Right ventricle myocardium inferior (tissue), 1 donor: ENCODE measurements around the gene ACSM5. TPM values are rescaled to one million over a fixed set of nuclear protein-coding genes. Genes with fewer than 3 reads are reported as not detected.
A peak's percentile ranks its signal among the peaks of the same experiment; 100 is the strongest.
"Not testable (repeated sequence)": the region's sequence is repeated elsewhere in the genome, so short reads cannot be mapped to it uniquely, and the experiment has no call there.

ENCODE experiments used
- ATAC-seq: fragments of 200-7000 bp; cut with Tn5 transposase; one replicate; pipeline ENCODE4 v1.9.1; 2020; ENCODE audit warnings: mild to moderate bottlenecking, moderate library complexity
- DNase-seq: peaks from one replicate; pipeline ENCODE4 v3.0.0; 2021; ENCODE audit errors: missing footprints
- intact Hi-C: fragments of 100-400 bp; cut with DNase I; formaldehyde crosslinking; loops from one replicate; pipeline ENCODE4 v1.11.0; 2022
- total RNA-seq: library from RNA; stranded (reverse); fragmentation: NEBNext Ultra II Directional; extraction: Animal tissue kit (Norgen Biotek cat#: 25700); gene quantifications from one replicate; pipeline ENCODE4 v1.2.1, GENCODE V29; 2021
- donor health status: DM: no; HTN: yes; CAD: no; lungs with severe emphysema.

Gene ACSM5
- total RNA-seq, 1 donor from 2014 or later, result 1.5 TPM

DNA sequence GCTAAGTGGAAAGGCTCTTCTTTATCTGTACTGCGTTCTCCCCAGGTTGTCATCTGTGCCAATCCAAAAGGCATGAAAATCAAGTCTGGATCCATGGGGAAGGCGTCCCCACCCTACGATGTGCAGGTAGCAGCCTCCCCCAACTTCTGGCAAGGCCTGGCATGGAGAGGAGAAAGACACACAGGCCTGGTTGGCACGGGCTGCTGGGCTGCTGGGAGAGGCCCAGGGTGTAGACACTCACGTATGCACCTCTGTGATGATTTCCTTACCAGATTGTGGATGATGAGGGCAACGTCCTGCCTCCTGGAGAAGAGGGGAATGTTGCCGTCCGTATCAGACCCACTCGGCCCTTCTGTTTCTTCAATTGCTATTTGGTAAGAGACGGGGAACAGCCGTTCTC lies 21.6 kb downstream of the ACSM5 start:
- no peak for ATAC-seq
- intact Hi-C loops, result no loop called here
- no peak for DNase-seq

DNA sequence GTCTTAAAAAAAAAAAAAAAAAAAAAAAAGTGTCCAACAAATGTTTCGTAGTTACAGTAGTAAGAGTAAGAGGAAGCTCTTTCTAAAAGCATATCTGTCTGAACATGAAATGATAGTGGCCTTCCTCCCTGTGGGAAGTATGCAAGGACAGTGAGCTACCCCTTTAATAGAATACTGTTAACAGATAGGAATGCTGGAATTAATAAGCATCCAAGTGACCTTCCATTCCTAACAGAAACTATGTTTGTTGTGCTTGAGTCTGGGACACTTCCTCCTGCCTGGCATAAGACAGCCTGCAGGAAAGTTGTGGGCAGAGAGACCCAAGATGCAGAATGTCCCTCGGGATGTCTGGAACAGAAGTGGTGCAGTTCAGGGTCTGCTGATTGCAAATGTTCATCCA lies 29.6 kb downstream of the ACSM5 start:
- intact Hi-C loops, DNase-seq: not testable (repeated sequence)
- ATAC-seq, result peak; percentile 32

DNA sequence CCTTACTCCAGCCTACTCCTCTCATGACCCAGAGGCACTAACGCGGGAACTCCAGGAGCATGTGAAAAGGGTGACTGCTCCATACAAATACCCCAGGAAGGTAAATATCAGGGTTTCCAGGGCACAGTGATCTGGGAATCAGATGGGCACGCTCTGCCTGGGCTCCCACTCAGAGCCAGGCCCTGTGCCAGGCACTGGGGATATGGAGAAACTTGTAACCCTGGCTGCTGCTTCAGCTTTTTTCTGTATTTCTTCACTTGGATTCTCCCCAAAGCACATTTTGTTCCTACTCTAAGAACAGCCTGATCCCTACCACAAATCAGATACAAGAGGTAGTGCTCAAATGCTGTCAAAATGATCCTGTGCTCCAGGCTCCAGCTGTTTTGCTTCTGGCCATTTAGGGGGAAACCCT lies 30.5 kb downstream of the ACSM5 start:
- intact Hi-C loops, result not testable (repeated sequence)

DNA sequence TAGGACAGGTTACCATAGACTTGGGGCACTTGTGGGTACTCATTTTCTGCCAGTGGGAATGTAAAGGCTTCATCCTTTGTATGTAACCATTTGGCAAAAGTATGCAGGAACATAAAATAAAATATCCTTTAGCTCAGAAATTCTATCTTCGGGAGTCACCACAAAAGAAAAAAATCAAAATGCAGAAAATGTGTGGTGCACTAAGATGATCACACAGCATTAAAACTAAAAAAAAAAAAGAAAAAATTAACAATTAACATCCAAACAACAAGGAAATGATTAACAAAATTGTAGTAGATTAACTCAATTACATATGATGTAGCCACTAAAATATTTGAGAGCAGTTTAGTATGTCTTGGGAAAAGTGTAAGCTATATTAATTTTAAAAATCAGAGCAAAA lies 31.4 kb downstream of the ACSM5 start:
- ATAC-seq, DNase-seq, intact Hi-C loops: not testable (repeated sequence)

More for the DNA sequence above, 30.5 kb downstream of the ACSM5 start:
- DNase-seq, result not testable (repeated sequence)
- peak; percentile 88 for ATAC-seq

DNA sequence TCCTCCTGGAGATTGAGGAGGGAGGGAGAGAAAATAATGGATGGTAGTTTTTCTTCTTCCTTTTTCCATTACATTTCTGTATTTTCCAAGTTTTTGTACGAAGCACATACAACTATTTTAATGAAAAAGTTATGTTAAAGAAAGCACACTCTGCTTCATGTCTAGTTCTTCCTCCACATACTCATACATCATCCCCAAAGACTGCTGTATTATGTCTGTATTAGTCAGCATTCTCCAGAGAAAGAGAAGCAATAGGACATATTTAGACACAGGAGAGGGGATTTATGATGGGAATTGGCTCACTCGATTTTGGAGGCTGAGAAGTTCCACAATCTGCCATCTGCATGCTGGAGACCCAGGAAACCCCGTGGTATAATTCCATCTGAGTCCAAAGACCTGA lies 31.9 kb downstream of the ACSM5 start:
- no peak for ATAC-seq
- DNase-seq, result no peak
- intact Hi-C loops, result no loop called here

DNA sequence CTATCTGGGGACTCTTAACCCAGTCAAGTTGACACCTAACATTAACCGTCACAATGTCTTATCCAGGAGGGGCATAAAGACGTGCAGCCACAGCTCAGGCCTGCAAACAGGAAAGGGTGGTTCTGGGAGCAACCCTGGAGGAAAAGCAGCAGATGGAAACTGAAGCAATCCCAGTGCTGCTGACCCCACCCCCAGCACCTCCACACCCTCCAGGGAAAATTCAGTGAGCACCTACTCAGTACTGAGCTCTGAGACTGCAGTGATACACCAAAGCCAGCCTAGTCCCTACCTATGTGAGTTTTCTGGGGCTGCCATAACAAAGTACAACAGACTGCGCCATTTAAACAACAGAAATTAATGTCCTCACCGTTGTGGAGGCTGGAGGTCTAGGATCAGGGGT lies 32.5 kb downstream of the ACSM5 start:
- DNase-seq, ATAC-seq, intact Hi-C loops: not testable (repeated sequence)

DNA sequence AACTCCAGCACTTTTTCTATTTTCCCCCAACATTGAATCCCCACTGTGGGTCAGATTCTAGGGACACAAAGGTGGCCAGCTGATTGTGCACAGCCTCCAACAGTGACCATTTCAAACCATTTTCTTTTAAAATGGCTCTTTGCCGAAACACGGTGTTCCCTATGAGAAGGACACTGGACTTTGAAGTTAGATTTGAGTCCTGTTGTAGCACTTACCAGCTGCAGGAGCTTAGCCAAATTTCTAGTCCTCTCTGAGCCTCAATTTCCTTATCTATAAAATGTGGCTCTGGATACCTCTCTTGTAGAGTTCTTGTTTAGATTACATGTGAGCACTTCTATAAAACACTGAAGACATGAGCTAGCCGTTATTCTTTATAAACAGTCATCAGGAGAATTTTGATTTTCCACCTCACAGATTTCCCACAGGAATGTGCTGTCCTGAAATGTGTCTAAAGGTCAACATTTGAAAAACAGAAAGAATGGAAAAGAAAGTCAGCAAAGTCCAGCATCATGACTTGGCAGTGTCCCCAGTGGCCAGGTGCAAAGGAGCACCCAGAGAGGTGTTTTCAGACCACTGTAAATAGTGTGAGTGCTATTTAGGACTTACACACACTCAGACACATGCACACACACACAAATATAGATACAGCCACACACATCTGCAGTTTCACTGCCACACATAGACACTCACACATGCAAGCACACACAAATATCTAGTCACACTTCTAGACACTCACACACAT lies 37.5 kb downstream of the ACSM5 start:
- DNase-seq, intact Hi-C loops, ATAC-seq: not testable (repeated sequence)

DNA sequence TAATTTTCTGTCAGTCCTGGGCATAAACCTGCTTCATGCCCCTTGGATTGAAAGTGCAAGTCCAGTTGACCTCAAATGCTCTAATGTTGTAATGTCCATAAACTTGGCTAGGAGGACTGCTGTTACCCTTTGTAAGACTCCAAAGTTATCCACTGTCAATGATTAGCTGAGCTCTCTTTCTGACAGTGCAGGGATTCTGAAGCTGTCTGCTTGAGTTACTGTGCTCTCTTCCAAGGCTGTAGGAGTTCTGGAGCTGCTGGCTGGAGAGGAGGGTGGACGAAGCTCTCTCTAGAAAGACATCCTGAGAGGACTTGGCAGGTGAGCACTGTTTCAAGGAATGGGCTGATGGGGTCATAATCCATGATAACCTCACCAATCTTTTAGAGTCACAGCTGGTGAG lies 42.0 kb downstream of the ACSM5 start, which contains the start of gene ACSM2A:
TSS of gene ACSM2A (plus strand) at position 158 of the 400 bp plus-strand sequence. CDS start 8,594 bp downstream, outside the sequence.
- ATAC-seq, DNase-seq, intact Hi-C loops: not testable (repeated sequence)

DNA sequence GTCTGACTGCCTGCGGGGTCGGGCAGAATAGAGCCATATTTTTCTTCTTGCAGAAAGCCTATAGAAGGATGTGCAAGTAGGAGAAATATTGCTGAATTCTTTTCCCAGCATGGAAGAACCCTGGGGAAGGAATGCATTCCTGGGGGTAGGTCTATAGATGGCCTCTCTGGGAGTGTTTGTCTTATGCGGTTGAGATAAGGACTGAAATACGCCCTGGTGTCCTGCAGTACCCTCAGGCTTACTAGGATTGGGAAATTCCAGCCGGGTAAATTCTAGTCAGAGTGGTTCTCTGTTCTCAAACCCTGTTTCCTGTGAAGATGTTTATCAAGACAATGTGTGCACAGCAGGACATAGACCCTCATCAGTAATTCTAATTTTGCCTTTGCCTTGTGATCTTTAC lies 44.3 kb downstream of the ACSM5 start:
- ATAC-seq, DNase-seq, intact Hi-C loops: not testable (repeated sequence)

DNA sequence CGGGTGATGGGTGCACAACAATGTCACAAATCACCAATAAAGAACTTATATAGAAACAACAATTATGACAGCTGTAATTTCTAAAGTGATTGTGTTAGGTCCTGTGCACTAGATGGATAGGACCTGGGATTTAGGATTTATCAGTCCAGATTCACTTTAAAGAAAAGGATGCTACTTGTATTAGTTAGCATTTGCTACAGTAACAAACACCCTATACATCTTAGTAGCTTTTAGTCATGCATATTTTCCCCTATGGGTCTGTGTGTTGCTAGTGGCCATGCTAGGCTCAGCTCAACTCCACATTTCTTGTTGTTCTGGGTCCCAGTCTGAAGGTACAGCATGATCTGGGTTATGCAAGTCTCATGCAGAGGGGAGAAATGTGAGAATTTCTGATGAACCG lies 49.9 kb downstream of the ACSM5 start:
- intact Hi-C loops, ATAC-seq, DNase-seq: not testable (repeated sequence)

DNA sequence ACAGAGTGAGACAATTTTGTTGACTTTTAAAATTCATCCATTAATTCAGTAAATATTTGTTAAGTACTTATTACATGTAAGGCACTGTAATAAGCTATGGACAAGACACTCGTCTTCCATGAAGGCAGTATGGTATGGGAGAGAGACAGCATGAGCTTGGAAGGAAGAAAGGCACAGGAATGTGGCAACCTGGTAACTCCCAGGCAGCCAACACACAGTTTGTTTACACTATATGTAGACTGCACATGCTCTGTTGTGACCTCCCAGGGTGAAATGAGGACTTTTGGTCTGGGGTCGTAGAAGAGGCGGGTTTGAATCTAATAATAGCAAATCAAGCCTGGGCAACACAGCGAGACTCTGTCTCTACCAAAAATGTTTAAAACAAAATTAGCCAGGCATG lies 51.0 kb downstream of the ACSM5 start:
- DNase-seq, intact Hi-C loops, ATAC-seq: not testable (repeated sequence)

DNA sequence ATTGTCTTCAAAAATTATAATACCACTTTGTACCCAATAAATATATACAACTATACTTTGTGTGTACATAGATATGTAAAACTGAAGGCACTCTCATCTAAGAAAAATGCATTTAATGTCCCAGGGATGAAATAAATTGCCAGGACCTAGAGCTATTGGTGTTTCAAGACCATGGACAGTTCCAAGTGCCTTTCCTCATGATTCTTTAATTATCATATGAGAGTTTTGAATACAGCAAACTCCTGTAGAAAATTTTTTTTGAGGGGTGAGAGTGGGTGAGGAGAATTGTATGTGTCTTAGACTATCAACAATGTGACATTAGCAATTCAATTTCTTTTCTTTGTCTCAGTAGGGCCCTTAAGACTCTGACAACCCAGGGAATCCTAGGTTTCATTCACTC lies 59.6 kb downstream of the ACSM5 start:
- ATAC-seq, result not testable (repeated sequence)

DNA sequence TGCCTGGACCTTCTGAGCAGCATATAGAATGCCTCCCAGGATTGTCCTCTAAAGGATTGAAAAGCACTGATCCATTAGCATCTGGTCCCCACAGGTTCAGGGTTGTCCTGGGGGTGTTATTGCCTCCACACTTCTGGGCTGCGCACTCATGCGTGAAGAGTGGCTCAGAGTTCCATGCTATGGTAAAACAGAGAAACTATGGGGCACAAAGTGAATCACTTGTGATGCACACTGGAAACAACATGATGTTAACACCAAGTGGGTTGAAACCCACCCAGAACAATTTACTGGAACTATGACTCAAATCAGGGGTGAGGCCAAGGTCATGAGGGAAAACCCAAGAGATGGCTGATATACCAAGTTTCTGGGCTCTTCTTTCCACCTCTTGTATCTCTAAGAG lies 60.6 kb downstream of the ACSM5 start:
- DNase-seq, ATAC-seq, intact Hi-C loops: not testable (repeated sequence)

More for the DNA sequence above, 59.6 kb downstream of the ACSM5 start:
- intact Hi-C loops, DNase-seq: not testable (repeated sequence)

DNA sequence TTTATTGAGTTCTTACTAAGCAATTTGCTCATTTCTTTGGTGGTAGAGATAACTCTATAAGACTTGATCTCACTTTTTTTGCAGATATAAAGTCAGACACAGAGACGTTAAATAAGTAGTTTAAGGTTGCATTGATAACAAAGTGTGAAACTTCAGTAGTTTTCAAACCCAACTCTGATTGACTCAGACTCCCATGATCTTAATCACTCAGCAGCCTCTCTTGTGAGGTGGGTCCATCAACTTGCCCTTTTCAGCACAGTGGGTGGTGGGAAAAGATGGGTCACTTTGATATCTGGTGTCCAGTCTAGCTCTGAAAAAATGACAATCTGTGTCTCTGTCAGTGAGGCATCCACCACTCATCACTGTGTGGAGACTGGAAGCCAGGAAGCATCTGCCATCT lies 61.4 kb downstream of the ACSM5 start:
- DNase-seq, intact Hi-C loops, ATAC-seq: not testable (repeated sequence)

DNA sequence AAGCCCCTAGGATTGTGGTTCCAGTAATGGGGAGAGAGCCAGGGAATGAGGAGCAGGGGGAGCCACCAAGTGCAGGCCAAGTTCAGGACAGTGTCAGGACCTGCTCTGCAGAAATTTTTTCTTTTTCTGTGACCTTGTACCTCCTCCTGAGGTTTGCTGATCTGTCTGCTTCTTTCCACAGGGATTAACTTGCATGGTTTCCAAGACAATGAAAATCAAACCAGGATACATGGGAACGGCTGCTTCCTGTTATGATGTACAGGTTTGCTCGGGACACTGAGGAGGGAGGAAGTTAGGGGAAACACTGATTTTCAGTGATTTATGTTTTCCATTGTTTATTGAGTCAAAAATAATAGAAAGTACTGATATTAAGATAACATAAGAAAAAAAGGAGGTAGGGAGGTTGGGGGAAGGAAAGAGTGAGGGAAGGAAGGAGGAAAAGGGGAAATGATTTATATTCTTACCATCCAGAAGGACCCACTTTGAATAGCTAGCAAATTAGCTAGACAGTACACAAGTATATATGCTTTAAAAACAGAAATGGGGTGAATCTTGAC lies 67.9 kb downstream of the ACSM5 start:
- DNase-seq, intact Hi-C loops, ATAC-seq: not testable (repeated sequence)

DNA sequence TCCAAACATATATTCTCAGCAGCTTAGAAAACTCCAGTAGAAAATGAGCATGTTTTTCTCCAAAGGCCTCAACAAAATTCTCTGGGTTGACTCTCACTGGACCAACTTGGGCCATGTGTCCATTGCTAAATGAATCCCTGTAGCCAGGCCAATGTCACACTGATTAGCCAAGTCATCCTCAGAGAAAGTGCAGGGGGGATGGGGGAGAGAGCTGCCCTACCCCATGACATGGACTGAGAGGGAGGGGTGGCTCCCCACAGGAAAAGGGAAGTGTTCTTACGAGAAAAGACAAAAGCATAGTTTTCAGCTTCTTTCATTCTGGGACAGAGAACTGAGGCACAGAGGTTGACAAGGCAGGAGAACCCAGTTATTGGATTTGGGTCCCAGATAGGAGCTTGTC lies 74.7 kb downstream of the ACSM5 start:
- intact Hi-C loops, DNase-seq, ATAC-seq: not testable (repeated sequence)

DNA sequence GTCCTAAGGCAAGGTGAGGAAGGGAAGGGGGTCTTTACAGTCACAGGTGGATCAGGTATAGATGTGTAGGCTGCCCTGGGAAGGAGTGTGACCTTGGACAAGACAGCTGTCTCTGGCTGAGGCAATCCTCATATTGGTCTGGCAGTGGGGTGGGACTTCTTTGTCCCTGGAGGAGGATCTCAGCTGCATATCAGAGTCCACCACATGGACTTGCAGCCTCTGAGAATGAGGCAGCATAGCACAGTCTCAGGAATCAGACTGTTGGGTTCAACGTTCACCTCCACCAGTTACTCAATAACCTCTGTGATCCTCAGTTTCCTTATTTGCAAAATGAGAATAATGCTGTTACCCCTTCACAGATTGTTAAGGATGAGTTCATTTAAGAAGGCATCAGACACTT lies 75.4 kb downstream of the ACSM5 start:
- intact Hi-C loops, result no loop called here
- DNase-seq (no peak), ATAC-seq (no peak)

DNA sequence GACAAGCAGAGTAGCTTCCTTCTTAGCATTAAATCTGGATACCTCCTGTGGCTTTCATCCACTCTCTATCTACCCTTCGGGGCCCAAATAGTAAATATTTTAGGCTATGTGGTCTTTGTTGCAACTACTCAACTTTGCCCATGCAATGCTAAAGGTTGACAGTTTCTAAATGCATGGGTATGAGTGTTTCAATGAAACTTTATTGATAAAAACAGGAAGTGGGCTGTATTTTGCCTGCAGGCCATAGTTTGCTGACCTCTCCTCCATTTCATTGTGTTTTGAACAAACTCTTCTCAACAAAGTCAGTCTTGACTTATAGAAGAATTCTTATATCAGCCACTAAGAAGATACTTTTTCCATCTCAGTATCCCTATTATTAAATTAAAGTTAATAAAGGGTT lies 76.1 kb downstream of the ACSM5 start:
- DNase-seq, result no peak
- no peak for ATAC-seq
- intact Hi-C loops, result no loop called here
